Lower leg skin (tissue), 3 donors: ENCODE results near the gene RNASE12.

Experiments
- POLR2A ChIP-seq, 2 donors: fragments of 450-650 bp; IDR thresholded peaks; one replicate each; pipeline ENCODE4 v1.6.1; 2016 to 2017; ENCODE audit warnings: antibody characterized with exemption in 2 of 2, mild to moderate bottlenecking in 1 of 2, moderate library complexity in 1 of 2
- TF ChIP-seq, protein P1 (sequence below), 3 donors: fragments of 450-650 bp; IDR thresholded peaks; one replicate each; pipeline ENCODE4 v1.5.1; 2016; ENCODE audit warnings: antibody characterized with exemption in 3 of 3, mild to moderate bottlenecking in 3 of 3, moderate library complexity in 2 of 3

DNA sequence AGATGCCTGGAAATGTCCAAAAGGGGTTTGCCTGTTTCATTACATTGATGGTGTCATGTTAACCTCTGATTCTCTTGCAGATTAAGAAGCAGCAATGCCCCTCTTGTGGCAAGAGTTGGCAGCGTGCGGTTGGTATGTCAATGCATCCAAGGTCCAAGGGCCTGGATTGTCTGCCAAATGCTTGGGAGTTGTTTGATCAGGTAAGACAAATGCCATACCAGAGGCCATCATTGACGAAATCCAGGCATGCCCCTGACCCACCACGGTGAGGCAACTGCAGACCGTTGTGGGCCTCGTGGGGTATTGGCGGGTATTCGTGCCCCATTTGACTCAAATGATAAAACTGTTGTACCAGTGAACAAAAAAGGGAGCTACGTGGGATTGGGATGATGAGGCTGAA is 11.4 kb upstream of the RNASE12 start:
- no peak for TF ChIP-seq POLR2A (IDR thresholded peaks at IDR 0.05)
- TF ChIP-seq, protein P1, sequence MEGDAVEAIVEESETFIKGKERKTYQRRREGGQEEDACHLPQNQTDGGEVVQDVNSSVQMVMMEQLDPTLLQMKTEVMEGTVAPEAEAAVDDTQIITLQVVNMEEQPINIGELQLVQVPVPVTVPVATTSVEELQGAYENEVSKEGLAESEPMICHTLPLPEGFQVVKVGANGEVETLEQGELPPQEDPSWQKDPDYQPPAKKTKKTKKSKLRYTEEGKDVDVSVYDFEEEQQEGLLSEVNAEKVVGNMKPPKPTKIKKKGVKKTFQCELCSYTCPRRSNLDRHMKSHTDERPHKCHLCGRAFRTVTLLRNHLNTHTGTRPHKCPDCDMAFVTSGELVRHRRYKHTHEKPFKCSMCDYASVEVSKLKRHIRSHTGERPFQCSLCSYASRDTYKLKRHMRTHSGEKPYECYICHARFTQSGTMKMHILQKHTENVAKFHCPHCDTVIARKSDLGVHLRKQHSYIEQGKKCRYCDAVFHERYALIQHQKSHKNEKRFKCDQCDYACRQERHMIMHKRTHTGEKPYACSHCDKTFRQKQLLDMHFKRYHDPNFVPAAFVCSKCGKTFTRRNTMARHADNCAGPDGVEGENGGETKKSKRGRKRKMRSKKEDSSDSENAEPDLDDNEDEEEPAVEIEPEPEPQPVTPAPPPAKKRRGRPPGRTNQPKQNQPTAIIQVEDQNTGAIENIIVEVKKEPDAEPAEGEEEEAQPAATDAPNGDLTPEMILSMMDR (IDR thresholded peaks at IDR 0.05): no peak
